ENCODE measurements around the gene WDR87. TPM values are rescaled to one million over a fixed set of nuclear protein-coding genes. Genes with fewer than 3 reads are reported as not detected.

WDR87 gene
- total and polyA plus RNA-seq, 2 of the 8 experiments (the other 6 are each of a cell fraction or from before 2014, with no cell fraction given), result not detected

GRCh38 chr19:37906869-37907734, 708 bp upstream of the WDR87 start, which contains the start of gene SIPA1L3 (continued):
- TF ChIP-seq YY1 (IDR thresholded peaks at IDR 0.05; ENCODE audit: low read depth, low read length) (peak; percentile 42; the same call in 1 of the 2 replicates), TAF1 (IDR thresholded peaks at IDR 0.05; ENCODE audit: low read depth, low read length) (peak; percentile 68; the same call in 1 of the 2 replicates), TBP (IDR thresholded peaks at IDR 0.05; ENCODE audit: low read depth, low read length) (peak; percentile 34; the same call in 1 of the 2 replicates), HDAC2 (IDR thresholded peaks at IDR 0.05; ENCODE audit: borderline replicate concordance in 1 of 2, low read depth in 2 of 2, low read length in 2 of 2) (0 out of 4 replicates have a peak, but pooled peaks of 1 of the 2 experiments have one; percentile 22), NANOG (IDR thresholded peaks at IDR 0.05; ENCODE audit: insufficient read depth, low read depth, low read length, poor library complexity, severe bottlenecking) (no peak), ASH2L (IDR thresholded peaks at IDR 0.05; ENCODE audit: low read length) (peak; percentile 50), MAX (IDR thresholded peaks at IDR 0.05) (peak; percentile 30; the same call in 1 of the 2 replicates), CTBP2 (IDR thresholded peaks at IDR 0.05; ENCODE audit: borderline replicate concordance, insufficient read depth, insufficient read length, low read length) (peak; percentile 85), KDM4A (IDR thresholded peaks at IDR 0.05; ENCODE audit: low read depth, low read length, severe bottlenecking) (peak; percentile 92), RBBP5 (IDR thresholded peaks at IDR 0.05; ENCODE audit: borderline replicate concordance, low read depth, low read length) (peak; percentile 46; the same call in 1 of the 2 replicates), PHF8 (conservative IDR thresholded peaks at IDR 0.05; ENCODE audit: low read depth, low read length) (peak; percentile 55), ATF2 (IDR thresholded peaks at IDR 0.05; ENCODE audit: low read length) (no peak), SIN3A (conservative IDR thresholded peaks at IDR 0.05 in 1 of 2, IDR thresholded peaks at IDR 0.05 in 1 of 2; ENCODE audit: low read depth in 1 of 2, low read length in 2 of 2) (peak in 1 of 2 experiments; percentile 84; a peak in 3 of 4 replicates), SIX5 (IDR thresholded peaks at IDR 0.05; ENCODE audit: low read depth, low read length) (peak; percentile 91)

Data from H1 (cell line).